Measurements from ENCODE around the gene MCF2L. TPM values are rescaled to one million over a fixed set of nuclear protein-coding genes. Genes with fewer than 3 reads are reported as not detected.

The MCF2L gene
- total RNA-seq, 2 donors from 2014 or later: 47.6 to 64.7 TPM

- Histone ChIP-seq H3K4me3 (no peak overlapping the region), H3K9me3 (no peaks in the 10 kb centered on the region), H3K4me1 (replicated peaks) (peaks cover 21% of the 10 kb centered on the region), H3K36me3 (no peaks in the 10 kb centered on the region), H3K27ac (peak overlapping the region; percentile 47 to 69), H3K27me3 (replicated peaks; ENCODE audit: insufficient read depth) (no peaks in the 10 kb centered on the region)
- TF ChIP-seq POLR2A (IDR thresholded peaks at IDR 0.05) (no peak), CTCF (IDR thresholded peaks at IDR 0.05) (no peak), POLR2AphosphoS5 (IDR thresholded peaks at IDR 0.05) (no peak)
- WGBS: 46% methylated on average over 17 of the region's 17 CpGs
- DNase-seq (ENCODE audit: low spot score): no peak
- intact Hi-C loops (cut with DNase I): no loop called here
Observed at GRCh38 chr13:113009743-113010509, 40.9 kb downstream of the MCF2L start.

- WGBS: 71% methylated on average over 11 of the region's 12 CpGs
- no peak overlapping the region for H3K4me3 ChIP-seq
- intact Hi-C loops (cut with DNase I): no loop called here
- H3K9me3 ChIP-seq: no peaks in the 10 kb centered on the region
- peaks cover 22% of the 10 kb centered on the region for H3K4me1 ChIP-seq (replicated peaks)
- no peaks in the 10 kb centered on the region for H3K27me3 ChIP-seq (replicated peaks; ENCODE audit: insufficient read depth)
- peak overlapping the region; percentile 47 to 69 for H3K27ac ChIP-seq
- no peak for DNase-seq (ENCODE audit: low spot score)
- TF ChIP-seq CTCF (IDR thresholded peaks at IDR 0.05) (no peak), POLR2A (IDR thresholded peaks at IDR 0.05) (no peak), POLR2AphosphoS5 (IDR thresholded peaks at IDR 0.05) (no peak)
- H3K36me3 ChIP-seq: no peaks in the 10 kb centered on the region
Observed at GRCh38 chr13:113010510-113010865, 41.5 kb downstream of the MCF2L start.

GRCh38 chr13:113013303-113013702 lies 44.3 kb downstream of the MCF2L start:
- intact Hi-C loops (cut with DNase I): no loop called here
- Histone ChIP-seq H3K4me1 (replicated peaks) (peaks cover 22% of the 10 kb centered on the region), H3K4me3 (no peak overlapping the region), H3K36me3 (no peaks in the 10 kb centered on the region), H3K27me3 (replicated peaks; ENCODE audit: insufficient read depth) (no peaks in the 10 kb centered on the region), H3K27ac (peak overlapping the region; percentile 86 to 87), H3K9me3 (no peaks in the 10 kb centered on the region)
- DNase-seq (ENCODE audit: low spot score): peak; percentile 88
- WGBS: 45% methylated on average over 9 of the region's 9 CpGs
- TF ChIP-seq POLR2AphosphoS5 (IDR thresholded peaks at IDR 0.05): peak; percentile 93
- no peak for TF ChIP-seq POLR2A (IDR thresholded peaks at IDR 0.05)

GRCh38 chr13:113013878-113014751 lies 45.1 kb downstream of the MCF2L start:
- H3K27ac ChIP-seq: peak overlapping the region; percentile 86 to 87
- 61% methylated on average over 25 of the region's 25 CpGs for WGBS
- no peaks in the 10 kb centered on the region for H3K9me3 ChIP-seq
- DNase-seq (ENCODE audit: low spot score): no peak
- TF ChIP-seq POLR2AphosphoS5 (IDR thresholded peaks at IDR 0.05): peak; percentile 15
- TF ChIP-seq CTCF (IDR thresholded peaks at IDR 0.05): no peak
- no peak for TF ChIP-seq POLR2A (IDR thresholded peaks at IDR 0.05)
- H3K4me3 ChIP-seq: no peak overlapping the region
- no peaks in the 10 kb centered on the region for H3K36me3 ChIP-seq
- intact Hi-C loops (cut with DNase I): no loop called here
- H3K27me3 ChIP-seq (replicated peaks; ENCODE audit: insufficient read depth): no peaks in the 10 kb centered on the region
- H3K4me1 ChIP-seq (replicated peaks): peaks cover 22% of the 10 kb centered on the region
